Mammary epithelial cell (primary cell): ENCODE results near the gene INPP4A.

Experiments
- EZH2 ChIP-seq: IDR thresholded peaks from 2 replicates; pipeline ENCODE4 v1.6.1; 2012; ENCODE audit warnings: low read length, inconsistent platforms, borderline replicate concordance
- TF ChIP-seq, protein P1 (sequence below), 2 donors: IDR thresholded peaks in 1 of 2; conservative IDR thresholded peaks in 1 of 2; 2 replicates each; pipeline ENCODE4 v1.5.1; 2011 to 2012; ENCODE audit warnings: inconsistent platforms in 2 of 2, low read length in 2 of 2, mild to moderate bottlenecking in 2 of 2, control low read depth in 1 of 2, low read depth in 1 of 2; ENCODE audit not compliant: insufficient read depth in 1 of 2; ENCODE audit errors: extremely low read depth in 1 of 2

DNA sequence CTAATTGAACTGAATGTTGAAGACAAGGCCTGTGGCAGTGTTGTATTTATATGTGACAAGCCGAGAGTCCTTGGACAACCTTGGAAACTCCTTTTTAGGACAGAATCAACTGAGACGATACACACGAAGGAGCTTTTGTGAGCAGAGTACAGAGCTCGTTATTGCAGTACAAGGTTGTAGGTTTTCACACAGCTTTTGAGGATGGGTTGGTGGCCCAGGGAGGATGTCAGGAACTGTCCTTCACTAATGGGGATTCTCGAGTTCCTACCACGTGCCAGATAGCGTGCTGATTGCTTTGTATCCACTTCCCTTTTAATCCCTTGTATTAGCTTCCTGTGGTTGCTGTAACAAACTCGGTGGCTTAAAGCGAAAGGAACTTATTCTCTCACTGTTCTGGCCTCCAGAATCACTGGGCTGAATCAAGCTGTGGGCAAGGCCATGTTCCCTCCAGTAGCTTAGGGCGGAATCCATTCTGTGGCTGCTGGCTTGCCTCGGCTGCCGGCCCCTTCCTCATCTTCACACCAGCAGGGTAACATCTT lies 20.2 kb downstream of the INPP4A start:
- TF ChIP-seq, protein P1, sequence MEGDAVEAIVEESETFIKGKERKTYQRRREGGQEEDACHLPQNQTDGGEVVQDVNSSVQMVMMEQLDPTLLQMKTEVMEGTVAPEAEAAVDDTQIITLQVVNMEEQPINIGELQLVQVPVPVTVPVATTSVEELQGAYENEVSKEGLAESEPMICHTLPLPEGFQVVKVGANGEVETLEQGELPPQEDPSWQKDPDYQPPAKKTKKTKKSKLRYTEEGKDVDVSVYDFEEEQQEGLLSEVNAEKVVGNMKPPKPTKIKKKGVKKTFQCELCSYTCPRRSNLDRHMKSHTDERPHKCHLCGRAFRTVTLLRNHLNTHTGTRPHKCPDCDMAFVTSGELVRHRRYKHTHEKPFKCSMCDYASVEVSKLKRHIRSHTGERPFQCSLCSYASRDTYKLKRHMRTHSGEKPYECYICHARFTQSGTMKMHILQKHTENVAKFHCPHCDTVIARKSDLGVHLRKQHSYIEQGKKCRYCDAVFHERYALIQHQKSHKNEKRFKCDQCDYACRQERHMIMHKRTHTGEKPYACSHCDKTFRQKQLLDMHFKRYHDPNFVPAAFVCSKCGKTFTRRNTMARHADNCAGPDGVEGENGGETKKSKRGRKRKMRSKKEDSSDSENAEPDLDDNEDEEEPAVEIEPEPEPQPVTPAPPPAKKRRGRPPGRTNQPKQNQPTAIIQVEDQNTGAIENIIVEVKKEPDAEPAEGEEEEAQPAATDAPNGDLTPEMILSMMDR (conservative IDR thresholded peaks at IDR 0.05 in 1 of 2, IDR thresholded peaks at IDR 0.05 in 1 of 2; ENCODE audit: extremely low read depth in 1 of 2, insufficient read depth in 1 of 2, low read depth in 1 of 2, low read length in 2 of 2) = no peak
- no peak for TF ChIP-seq EZH2
